Stimulated activated CD4-positive, alpha-beta T cell treated with anti-CD3 and anti-CD28 coated beads, Interleukin-2, amount 100 ng/mL, for 4 hours (primary cell): Measurements from ENCODE around the gene EPPIN.

Experiments used
- DNase-seq: peaks from one replicate; pipeline ENCODE4 v3.0.0-alpha.2; 2020; ENCODE audit warnings: low read depth

The EPPIN gene

DNA sequence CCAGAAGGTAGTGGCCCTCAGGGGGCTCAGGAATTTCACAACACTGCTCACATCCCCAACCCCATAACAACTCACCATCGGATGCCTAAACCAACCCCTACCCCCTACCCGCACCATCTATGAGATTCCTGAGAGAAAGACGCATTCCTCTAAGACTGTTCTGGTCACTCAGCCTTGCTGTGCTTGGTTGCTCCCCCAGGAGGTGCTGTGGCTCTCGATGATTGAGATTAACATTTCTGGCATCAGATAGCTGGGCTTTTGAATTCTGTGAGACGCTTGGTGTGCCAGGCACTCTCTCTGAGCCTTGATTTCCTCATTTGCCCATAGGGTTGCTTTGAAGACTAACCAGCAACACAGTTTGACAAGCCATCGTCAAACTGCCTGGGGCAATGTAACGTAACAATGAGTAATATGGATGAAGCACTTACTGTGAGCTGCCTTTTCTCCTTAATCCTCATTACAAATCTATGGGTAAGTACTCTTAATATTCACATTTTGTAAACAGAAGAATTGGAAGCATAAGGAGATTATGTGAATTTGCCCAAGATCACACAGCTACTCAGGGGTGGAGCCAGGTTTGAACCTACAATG, 8.9 kb downstream of the EPPIN start:
- DNase-seq, result no peak

DNA sequence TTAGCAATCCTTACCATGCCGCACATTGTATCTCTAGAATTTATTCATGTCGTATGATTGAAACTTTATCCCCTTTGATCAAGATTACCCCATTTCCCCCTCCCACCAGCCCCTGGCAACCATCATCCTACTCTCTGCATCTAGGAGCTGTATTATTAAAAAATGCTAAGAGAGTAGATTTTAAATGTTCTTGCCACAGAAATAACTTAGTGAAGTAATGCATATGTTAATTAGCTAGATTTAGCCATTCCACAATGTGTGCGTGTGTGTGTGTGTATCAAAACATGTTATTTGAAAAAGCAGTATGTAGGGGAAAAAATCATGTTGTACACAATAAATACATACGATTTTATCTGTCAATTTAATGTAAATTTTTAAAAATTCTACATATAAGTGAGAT, 19.9 kb downstream of the EPPIN start:
- no peak for DNase-seq

DNA sequence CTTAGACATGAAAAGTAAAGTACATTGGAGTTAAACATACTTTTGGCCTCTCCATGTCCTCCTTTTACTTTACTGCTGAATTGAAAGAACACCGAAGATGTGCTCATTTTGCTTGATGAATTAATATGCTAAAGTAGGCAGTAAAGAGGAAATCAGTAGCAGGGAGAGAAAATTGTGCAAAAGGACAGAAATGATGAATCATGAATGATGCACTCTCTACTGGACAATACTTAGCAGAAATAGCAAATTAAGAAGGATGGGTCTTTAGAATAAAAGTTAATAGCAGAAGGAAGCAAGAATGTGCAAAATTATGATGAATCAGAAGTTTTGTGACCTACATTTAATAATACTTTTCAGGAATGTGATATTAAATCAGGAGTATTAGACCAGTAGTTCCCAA, 23.4 kb downstream of the EPPIN start:
- DNase-seq, result no peak

DNA sequence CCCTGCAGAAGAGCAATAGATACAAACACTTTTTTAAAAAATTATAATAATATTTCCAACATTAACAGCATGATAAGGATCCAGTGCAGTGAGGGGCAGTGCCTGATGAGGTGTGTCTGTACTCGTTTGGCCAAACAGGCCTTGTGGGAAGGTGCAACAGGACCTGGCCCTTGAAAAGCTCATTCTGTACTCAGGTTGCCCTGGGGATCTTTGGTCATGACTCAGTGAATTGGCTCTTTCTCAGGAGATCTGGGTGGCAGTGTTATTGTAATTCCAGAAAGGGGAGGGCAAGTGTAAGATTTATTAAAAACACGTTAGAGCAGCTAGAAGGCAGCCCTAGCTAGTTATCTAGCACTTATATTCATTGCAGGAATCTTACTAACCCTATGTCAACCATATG, 28.9 kb downstream of the EPPIN start:
- DNase-seq, result no peak

DNA sequence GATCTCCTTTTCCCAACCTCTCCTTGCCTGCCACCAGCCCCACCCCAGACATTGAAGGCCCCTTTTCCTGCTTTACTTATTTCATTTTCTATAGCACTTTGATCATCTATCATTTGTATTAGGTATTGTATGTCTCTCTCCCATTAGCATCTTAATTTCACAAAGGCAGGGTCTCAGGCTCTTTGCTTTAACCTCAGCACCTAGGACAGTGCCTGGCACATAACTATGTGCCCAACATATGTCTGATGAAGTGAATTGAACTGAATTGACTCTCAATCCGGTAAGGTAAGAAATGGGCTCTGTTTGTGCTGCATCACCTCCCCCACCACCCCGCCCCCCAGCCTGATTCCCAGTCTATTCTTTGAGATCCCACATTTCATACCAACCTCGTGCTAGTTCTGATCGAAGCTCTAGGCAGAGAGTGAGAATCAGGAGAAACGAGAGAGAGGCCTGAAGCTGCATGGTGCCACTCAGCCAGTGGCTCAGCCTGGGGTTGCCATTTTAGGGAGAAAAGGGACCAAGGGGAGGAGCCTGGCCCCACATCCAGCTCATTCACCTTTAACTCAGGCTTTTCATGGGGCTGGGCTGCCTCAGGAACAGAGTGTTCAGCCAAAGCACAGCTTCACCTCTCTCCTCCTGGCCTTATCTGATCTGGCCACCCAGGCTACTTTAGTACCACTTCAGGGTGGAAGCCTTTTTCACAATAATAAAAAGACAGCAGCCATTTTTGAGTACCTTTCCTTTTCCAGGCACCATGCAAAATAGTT, 31.9 kb downstream of the EPPIN start, which contains the start of gene SPINT3:
Gene SPINT3, minus strand, starts transcription at position 476 of the 767 bp plus-strand sequence. Its CDS starts 14 bp downstream, at position 462.
- no peak for DNase-seq

DNA sequence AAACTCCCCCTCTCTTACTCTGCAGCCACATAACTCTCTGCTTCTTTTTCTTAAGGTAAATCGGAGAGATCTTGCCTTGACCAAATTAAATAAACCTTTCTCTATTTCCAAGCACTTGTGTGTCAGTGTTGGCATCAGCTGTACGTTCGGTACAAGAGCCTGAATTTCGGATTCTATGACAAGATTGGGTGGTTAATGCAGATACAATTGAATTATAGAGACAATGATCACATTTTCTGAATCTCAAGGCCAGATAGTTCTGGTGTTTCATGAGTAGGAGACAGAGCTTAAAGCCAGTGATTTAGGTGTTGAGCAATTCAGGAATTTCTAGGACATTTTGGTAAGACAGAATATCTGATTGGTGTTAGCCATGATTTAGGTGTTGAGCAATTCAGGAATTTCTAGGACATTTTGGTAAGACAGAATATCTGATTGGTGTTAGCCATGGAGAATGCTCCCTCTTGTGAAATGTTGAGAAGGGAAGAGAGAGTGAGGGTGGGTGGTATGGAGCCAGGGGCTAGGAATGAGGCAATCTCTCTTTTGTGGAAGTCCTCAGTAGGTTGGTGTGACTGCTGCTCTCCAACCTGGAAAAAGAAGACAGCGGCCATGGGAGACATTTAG, 36.8 kb downstream of the EPPIN start:
- DNase-seq, result no peak

DNA sequence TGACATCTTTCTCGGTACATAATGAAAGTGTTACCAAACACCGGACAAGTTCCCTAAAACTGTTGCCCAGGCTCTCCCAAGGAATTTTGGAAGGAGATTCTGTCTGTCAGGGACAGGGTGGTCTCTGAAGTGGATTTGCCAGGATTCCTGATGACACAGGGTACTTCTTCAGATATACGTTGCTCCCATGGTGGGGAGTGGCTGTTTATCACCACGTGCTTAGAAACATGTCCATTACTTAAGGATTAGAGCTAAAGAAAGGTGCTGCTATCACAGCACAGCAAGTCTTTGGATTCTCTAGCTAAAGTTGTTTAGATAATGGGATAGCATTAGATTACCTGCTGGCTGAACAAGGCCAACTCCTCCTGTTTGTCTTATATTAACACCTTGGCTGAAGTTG, 38.1 kb downstream of the EPPIN start:
- no peak for DNase-seq

DNA sequence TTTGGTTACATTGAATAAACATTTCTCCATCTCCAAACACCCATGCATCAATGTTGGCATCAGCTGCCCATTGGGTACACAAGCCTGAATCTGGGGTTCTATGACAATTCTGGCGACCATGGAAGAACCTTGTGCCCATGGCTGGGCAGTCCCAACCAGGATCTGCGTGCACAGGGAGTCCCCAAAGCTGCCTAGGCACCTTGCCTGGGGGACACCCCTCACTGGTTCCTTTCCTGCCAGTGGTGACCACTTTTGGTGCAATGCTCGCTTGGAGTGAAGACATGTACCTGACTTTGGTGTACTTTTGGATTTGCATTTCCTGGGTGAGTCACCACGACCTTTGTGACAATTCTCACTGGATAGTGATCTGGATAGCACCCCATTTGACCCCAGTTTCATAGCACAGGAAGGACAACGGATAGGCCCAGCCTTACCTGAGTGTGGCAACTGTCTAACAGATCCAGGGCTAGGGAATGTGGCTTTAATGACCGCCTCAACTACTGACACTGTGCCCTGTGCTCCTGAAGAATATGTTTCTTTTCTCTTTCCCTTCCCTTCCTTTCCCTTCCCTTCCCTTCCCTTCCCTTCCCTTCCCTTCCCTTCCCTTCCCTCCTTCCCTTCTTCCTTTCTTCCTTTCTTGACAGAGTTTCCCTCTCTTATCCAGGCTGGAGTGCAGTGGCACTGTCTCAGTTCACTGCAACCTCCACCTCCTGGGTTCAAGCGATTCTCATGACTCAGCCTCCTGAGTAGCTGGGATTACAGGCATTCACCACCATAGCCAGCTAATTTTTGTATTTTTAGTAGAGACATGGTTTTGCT, 38.9 kb downstream of the EPPIN start:
- no peak for DNase-seq

DNA sequence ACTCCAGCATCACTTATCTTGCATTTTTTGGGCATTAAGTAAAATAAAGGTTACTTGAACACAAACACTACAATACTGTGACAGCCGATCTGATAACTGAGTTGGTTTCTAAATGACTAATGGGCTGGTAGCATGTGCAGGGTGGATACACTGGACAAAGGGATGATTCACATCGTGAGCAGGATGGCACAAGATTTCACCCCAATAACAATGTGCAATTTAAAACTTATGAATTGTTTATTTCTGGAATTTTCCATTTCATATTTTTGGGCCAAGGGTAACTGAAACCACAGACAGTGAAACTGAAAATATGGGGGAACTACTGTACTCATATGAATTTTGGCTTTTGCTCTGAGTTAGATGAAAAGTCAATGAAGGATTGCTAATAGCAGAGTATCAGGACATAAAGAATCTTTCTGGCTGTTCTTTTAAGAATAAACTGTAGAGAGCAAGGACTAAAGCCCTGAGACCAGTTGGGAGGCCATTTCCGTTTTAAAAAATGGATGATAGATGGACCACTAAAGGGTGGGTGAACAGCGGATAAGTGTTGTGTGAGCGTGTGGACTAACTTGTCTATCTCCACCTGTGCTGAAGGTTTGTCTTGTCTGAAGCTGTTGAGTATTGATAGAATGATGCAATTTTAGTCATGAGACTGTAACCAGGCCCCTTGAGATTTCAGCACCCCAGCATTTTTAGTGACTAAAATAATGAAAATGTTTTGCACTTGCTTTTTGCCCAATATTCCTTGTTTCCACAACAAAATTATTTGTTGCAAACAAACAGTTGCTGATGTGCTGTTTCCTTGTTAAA, 40.0 kb downstream of the EPPIN start:
- DNase-seq, result no peak

DNA sequence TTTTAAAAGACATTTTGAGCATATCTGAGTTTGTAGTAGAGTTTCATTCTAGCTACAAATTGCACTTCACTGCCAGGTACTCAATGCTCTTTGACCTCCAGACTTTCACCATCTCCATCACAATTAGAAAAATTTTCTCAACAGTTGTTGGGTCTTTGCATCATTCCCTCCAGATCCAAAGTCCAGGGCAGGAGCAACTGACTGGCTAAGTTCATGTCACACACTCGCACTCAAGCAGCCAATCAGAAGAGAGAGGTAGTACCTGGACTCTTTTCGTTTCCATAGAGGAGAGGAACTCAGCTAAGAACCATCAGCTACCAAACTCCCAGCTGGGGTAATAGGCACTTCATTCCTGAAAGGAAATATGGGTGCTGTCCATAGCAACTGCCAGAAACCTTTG, 40.8 kb downstream of the EPPIN start:
- no peak for DNase-seq

DNA sequence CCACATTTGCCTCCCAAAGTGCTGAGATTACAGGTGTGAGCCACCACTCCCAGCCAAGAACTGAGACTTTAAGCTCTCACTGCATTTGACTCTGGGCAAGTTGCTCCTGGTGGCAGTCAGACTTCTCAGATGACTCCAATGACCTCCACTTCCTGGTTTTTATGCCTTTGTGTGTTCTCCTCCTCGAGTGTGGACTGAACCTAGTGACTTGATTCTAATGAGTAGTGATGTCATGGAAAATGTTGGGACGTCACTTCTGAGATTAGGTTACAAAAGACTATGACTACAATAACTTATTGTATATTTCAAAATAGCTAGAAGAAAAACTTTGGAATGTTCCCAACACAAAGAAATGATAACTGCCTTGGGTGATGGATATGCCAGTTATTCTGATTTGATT, 43.8 kb downstream of the EPPIN start:
- DNase-seq, result no peak

DNA sequence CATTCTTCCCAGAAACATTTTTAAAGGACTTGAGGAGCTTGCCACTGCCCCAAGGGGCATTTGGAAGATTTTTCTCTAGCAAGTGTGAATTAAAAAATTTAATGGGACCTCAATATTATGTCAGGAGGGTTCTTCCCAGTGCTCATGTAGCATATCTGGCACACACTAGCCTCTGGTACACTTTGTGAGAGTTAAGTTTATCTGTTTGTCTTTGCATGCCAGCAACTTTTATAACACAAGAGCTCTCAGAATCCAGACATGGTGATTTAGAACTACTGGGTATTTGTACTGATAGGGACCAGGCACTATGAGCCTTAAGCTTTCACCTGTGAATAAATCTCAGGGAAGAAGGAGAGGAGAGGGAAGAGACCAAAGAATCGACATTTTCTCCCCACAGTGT, 44.6 kb downstream of the EPPIN start:
- DNase-seq, result no peak

DNA sequence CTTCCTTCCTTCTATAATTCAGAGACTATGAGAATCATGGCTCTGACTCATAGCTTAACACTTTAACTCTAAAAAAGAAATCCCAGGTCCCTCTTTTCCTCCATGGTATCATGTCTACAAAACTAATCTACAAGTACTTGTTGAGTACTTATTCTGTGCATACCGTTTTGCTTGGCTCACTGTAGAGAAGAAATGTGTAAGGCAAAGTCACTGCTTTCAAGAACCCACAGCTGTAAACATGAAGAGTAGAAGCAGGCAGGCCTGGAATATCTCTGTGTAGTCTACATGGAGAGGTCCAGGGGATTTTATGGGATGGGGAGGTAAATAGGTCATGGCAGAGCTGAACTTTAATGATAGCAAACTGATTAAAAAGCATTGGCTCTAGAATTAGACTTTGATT, 45.6 kb downstream of the EPPIN start:
- DNase-seq, result no peak

DNA sequence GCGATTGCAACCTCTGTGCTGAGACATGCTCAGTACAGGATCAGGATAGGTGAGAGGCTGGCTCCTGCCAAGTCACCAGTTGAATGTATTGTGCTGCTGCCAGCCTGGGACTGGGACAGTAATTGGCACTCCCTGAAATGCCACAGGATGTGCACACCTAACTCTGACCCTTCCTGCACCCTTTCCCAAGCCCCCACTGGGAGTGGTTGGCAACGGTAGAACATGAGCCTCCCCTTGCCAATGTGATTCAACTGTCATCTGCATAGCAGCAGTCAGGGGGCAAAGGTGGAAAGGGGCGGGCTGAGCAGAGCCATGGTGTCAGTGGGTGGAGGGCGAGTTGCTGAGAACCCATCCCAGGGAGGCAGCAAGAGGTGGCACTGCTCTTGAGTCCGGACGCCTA, 47.2 kb downstream of the EPPIN start:
- no peak for DNase-seq

DNA sequence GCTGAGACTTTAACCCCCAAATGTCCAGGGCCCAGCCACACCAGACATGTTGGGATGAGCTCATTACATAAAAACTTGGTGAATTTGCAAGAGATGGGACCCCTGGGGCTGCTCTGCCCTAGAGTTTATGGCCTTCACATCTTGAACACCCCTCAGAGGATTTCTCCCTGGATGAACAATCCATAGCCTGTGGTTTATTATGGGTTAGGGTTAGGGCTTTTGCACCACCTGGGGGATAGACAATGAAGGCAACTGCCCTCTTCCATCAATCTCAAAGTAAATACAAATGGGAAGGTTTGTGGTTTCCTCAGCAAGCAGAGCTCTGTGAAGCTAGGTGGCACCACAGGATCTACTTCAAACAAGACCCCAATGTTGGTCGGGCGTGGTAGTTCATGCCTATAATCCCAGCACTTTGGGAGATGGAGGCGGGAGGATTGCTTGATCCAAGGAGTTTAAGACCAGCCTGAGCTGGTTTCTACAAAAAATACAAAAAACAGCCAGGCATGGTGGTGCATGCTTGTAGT, 49.2 kb downstream of the EPPIN start:
- DNase-seq, result no peak

DNA sequence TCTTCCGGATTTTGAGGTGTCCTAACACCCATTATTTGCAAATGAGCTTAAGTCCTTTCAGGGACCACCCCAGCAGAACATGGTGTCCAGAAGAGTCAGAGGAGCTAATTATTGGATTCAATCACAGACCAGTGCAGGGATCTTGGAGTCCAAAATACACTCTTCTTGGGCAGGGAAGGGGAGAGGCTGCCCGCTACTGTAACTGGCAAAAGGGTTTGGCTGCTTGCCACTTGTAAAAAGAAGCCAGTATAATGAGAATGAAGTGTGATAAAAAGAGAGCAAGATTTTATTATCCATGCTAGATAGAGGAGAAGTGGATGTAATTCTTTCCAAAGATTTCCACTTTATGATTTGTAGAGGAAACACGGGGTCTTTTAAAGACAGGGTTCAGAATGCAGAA, 51.0 kb downstream of the EPPIN start:
- no peak for DNase-seq

DNA sequence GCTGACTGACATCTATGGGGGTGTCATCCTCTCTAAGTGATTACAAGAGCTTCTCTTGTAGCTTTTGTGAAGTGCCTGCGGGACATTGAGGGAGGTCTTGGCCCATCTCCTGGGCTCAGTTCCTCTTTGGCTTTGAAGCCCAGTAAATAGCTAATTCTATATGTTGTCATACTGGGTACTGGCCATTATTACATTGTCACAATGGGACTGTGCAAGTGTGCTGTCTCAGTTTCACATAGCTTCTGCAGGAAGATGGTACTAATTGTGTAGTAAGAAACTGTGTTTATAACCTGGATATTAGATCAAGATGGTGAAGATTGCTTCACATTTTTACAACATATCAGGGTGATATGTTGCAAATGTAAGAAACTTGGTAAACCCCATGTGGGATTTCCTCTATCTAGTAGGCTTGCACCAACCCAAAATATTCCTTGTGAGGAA, 51.7 kb downstream of the EPPIN start:
- no peak for DNase-seq
